H1 (cell line): ENCODE results near the gene SYNE4. TPM values are rescaled to one million over a fixed set of nuclear protein-coding genes. Genes with fewer than 3 reads are reported as not detected.

Source experiments
- CTCF ChIA-PET: fragments of 300-600 bp; sonication (Branson Sonifier 250); formaldehyde crosslinking; loops from one replicate; lab custom pipeline; 2021; ENCODE audit not compliant: partially characterized antibody; lab: Charles Lee
- POLR2A ChIA-PET: fragments of 300-600 bp; sonication (Branson Sonifier 250); formaldehyde crosslinking; loops from one replicate; lab custom pipeline; 2021; ENCODE audit warnings: inconsistent platforms; ENCODE audit not compliant: partially characterized antibody; lab: Charles Lee
- DNase-seq, 2 experiments: peaks; one replicate each; pipeline versions ENCODE4 v3.0.0 to v3.0.0-alpha.2; 2010 to 2022; ENCODE audit warnings: low spot score in 2 of 2, low read depth in 1 of 2, mixed read lengths in 1 of 2
- FAIRE-seq: peaks from 2 replicates; lab custom pipeline; 2011; peaks lifted over from hg19 to GRCh38; lab: Jason Lieb, UNC
- H2AFZ ChIP-seq: 2 replicates; pipeline ENCODE4 v1.8.1; 2012; ENCODE audit warnings: low read length, inconsistent platforms
- H2AK5ac ChIP-seq: 2 replicates; pipeline ENCODE4 v1.6.1; 2013; ENCODE audit warnings: low read depth, low read length
- H2BK120ac ChIP-seq: replicated peaks from 2 replicates; pipeline ENCODE3; 2013; ENCODE audit warnings: low read depth, low read length, inconsistent platforms
- H2BK12ac ChIP-seq: 2 replicates; pipeline ENCODE4 v1.6.1; 2013; ENCODE audit warnings: low read depth, low read length
- H2BK15ac ChIP-seq: 2 replicates; pipeline ENCODE4 v1.6.1; 2013; ENCODE audit warnings: low read length
- H2BK20ac ChIP-seq: 2 replicates; pipeline ENCODE4 v1.6.1; 2013; ENCODE audit warnings: low read length
- H2BK5ac ChIP-seq: 2 replicates; pipeline ENCODE4 v1.6.1; 2013; ENCODE audit warnings: low read depth, low read length
- H3K14ac ChIP-seq: 2 replicates; pipeline ENCODE4 v1.6.1; 2013; ENCODE audit warnings: inconsistent platforms; ENCODE audit not compliant: insufficient read length
- H3K18ac ChIP-seq: 2 replicates; pipeline ENCODE4 v1.6.1; 2013; ENCODE audit warnings: low read length; ENCODE audit errors: extremely low read depth
- H3K23ac ChIP-seq: 2 replicates; pipeline ENCODE4 v1.6.1; 2013; ENCODE audit warnings: inconsistent platforms; ENCODE audit not compliant: insufficient read length
- H3K23me2 ChIP-seq: 2 replicates; pipeline ENCODE4 v1.6.1; 2013; ENCODE audit warnings: low read depth, low read length
- H3K27ac ChIP-seq: 2 replicates; pipeline ENCODE4 v1.6.1; 2011; ENCODE audit warnings: low read depth, low read length, inconsistent platforms
- H3K27me3 ChIP-seq, 4 experiments: replicated peaks in 1 of 4; 1 replicate in 1 of 4; 2 replicates in 3 of 4; pipeline versions ENCODE4 v1.6.1 to v1.8.1; 2011 to 2013; ENCODE audit warnings: low read length in 3 of 4, mild to moderate bottlenecking in 3 of 4, inconsistent platforms in 2 of 4, mixed read lengths in 2 of 4, moderate library complexity in 1 of 4; ENCODE audit not compliant: control insufficient read depth in 3 of 4, insufficient read depth in 3 of 4; ENCODE audit errors: extremely low read depth in 1 of 4
- H3K36me3 ChIP-seq, 4 experiments: 2 replicates each; pipeline versions ENCODE4 v1.6.1 to v1.8.1; 2011 to 2013; ENCODE audit warnings: mild to moderate bottlenecking in 4 of 4, low read length in 3 of 4, moderate library complexity in 2 of 4, control low read depth in 1 of 4, inconsistent platforms in 1 of 4; ENCODE audit not compliant: insufficient read depth in 4 of 4, control insufficient read depth in 2 of 4
- H3K4ac ChIP-seq: replicated peaks from 2 replicates; pipeline ENCODE3; 2013; ENCODE audit warnings: low read length, low read depth, mixed read lengths, inconsistent platforms; ENCODE audit not compliant: insufficient read length
- H3K4me1 ChIP-seq, 4 experiments: replicated peaks in 1 of 4; 1 replicate in 1 of 4; 2 replicates in 3 of 4; pipeline versions ENCODE4 v1.6.1 to v1.8.1; 2011 to 2013; ENCODE audit warnings: low read length in 3 of 4, inconsistent platforms in 2 of 4, mixed read lengths in 1 of 4; ENCODE audit not compliant: insufficient read depth in 4 of 4, control insufficient read depth in 3 of 4
- H3K4me2 ChIP-seq, 2 experiments: 2 replicates each; pipeline versions ENCODE4 v1.6.1 to v1.8.1; 2011 to 2013; ENCODE audit warnings: low read depth in 2 of 2, low read length in 2 of 2, control low read depth in 1 of 2, inconsistent platforms in 1 of 2, mild to moderate bottlenecking in 1 of 2; ENCODE audit not compliant: insufficient read depth in 1 of 2
- H3K4me3 ChIP-seq, 4 experiments: fragments of 200-600, 300-600 bp in 1 of 4; sonication (generic), shearing (Covaris generic), sonication (Bioruptor Twin) in 1 of 4; 2 replicates each; pipeline versions ENCODE4 v1.5.1 to v1.8.1; 2011 to 2016; ENCODE audit warnings: low read length in 4 of 4, low read depth in 3 of 4, control low read depth in 2 of 4, inconsistent platforms in 2 of 4, mild to moderate bottlenecking in 2 of 4, mixed read lengths in 1 of 4, moderate library complexity in 1 of 4; ENCODE audit not compliant: insufficient read depth in 2 of 4; ENCODE audit errors: extremely low read depth in 1 of 4
- H3K56ac ChIP-seq: replicated peaks from 2 replicates; pipeline ENCODE3; 2013; ENCODE audit warnings: low read depth, mild to moderate bottlenecking, mixed read lengths, low read length, inconsistent platforms; ENCODE audit not compliant: insufficient read length
- H3K79me1 ChIP-seq: 2 replicates; pipeline ENCODE4 v1.6.1; 2013; ENCODE audit warnings: low read depth, low read length, control low read depth
- H3K79me2 ChIP-seq, 2 experiments: 2 replicates each; pipeline versions ENCODE4 v1.6.1 to v1.8.1; 2012 to 2013; ENCODE audit warnings: low read length in 2 of 2, mild to moderate bottlenecking in 2 of 2, inconsistent platforms in 1 of 2; ENCODE audit not compliant: insufficient read depth in 2 of 2, control insufficient read depth in 1 of 2
- H3K9ac ChIP-seq, 4 experiments: replicated peaks in 1 of 4; 1 replicate in 1 of 4; 2 replicates in 3 of 4; pipeline versions ENCODE4 v1.6.1 to v1.8.1; 2011 to 2013; ENCODE audit warnings: low read depth in 3 of 4, low read length in 3 of 4, control low read depth in 2 of 4, mild to moderate bottlenecking in 2 of 4, moderate library complexity in 2 of 4, inconsistent platforms in 1 of 4; ENCODE audit errors: extremely low read depth in 1 of 4
- H3K9me3 ChIP-seq, 2 experiments: 2 replicates each; pipeline versions ENCODE4 v1.6.1 to v1.8.1; 2012 to 2013; ENCODE audit warnings: mild to moderate bottlenecking in 2 of 2, moderate library complexity in 2 of 2, control low read depth in 1 of 2, inconsistent platforms in 1 of 2, low read depth in 1 of 2, low read length in 1 of 2, mixed read lengths in 1 of 2; ENCODE audit not compliant: insufficient read depth in 2 of 2
- H4K20me1 ChIP-seq, 2 experiments: replicated peaks in 1 of 2; 2 replicates each; pipeline versions ENCODE3 to v1.8.1; 2011 to 2013; ENCODE audit warnings: inconsistent platforms in 2 of 2, low read length in 2 of 2, mild to moderate bottlenecking in 1 of 2; ENCODE audit not compliant: insufficient read depth in 2 of 2, control insufficient read depth in 1 of 2
- H4K5ac ChIP-seq: 2 replicates; pipeline ENCODE4 v1.6.1; 2013; ENCODE audit warnings: low read length, low read depth, mixed read lengths, inconsistent platforms; ENCODE audit not compliant: insufficient read length
- H4K8ac ChIP-seq: 2 replicates; pipeline ENCODE4 v1.8.0; 2013; ENCODE audit warnings: mild to moderate bottlenecking, moderate library complexity, low read length, inconsistent platforms; ENCODE audit not compliant: insufficient read depth; ENCODE audit errors: extremely low read depth
- H4K91ac ChIP-seq: replicated peaks from 2 replicates; pipeline ENCODE3; 2013; ENCODE audit warnings: low read length, mixed read lengths, inconsistent platforms; ENCODE audit not compliant: insufficient read length
- ASH2L ChIP-seq: fragments of 200-600, 300-600 bp; sonication (generic); IDR thresholded peaks from one replicate; pipeline ENCODE4 v1.7.1; 2017; ENCODE audit warnings: low read length
- ATF3 ChIP-seq: IDR thresholded peaks from 2 replicates; pipeline ENCODE4 v1.6.1; 2011; ENCODE audit warnings: low read depth, mild to moderate bottlenecking, low read length; ENCODE audit not compliant: insufficient read depth
- CHD1 ChIP-seq: IDR thresholded peaks from 2 replicates; pipeline ENCODE4 v1.6.1; 2012; ENCODE audit warnings: low read depth, low read length, improper control_type of control experiment
- CHD2 ChIP-seq: IDR thresholded peaks from 2 replicates; pipeline ENCODE4 v1.6.1; 2012; ENCODE audit warnings: low read length, improper control_type of control experiment
- EGR1 ChIP-seq: IDR thresholded peaks from 2 replicates; pipeline ENCODE4 v1.6.1; 2011; ENCODE audit warnings: low read depth, low read length, borderline replicate concordance
- GTF2F1 ChIP-seq: IDR thresholded peaks from 2 replicates; pipeline ENCODE4 v1.6.1; 2012; ENCODE audit warnings: low read depth, low read length, improper control_type of control experiment, borderline replicate concordance
- HDAC6 ChIP-seq: IDR thresholded peaks from one replicate; pipeline ENCODE4 v1.7.1; 2012; ENCODE audit warnings: low read depth, mild to moderate bottlenecking, inconsistent platforms, low read length, moderate library complexity
- KDM4A ChIP-seq: IDR thresholded peaks from one replicate; pipeline ENCODE4 v1.7.1; 2012; ENCODE audit warnings: low read depth, mild to moderate bottlenecking, moderate library complexity, low read length, inconsistent platforms; ENCODE audit not compliant: severe bottlenecking
- MAFK ChIP-seq: IDR thresholded peaks from 2 replicates; pipeline ENCODE4 v1.6.1; 2012; ENCODE audit warnings: low read depth, mild to moderate bottlenecking, improper control_type of control experiment, low read length
- POLR2AphosphoS5 ChIP-seq: IDR thresholded peaks from 2 replicates; pipeline ENCODE4 v1.6.1; 2011; ENCODE audit warnings: low read depth, low read length
- RXRA ChIP-seq: IDR thresholded peaks from 2 replicates; pipeline ENCODE4 v1.6.1; 2011; ENCODE audit warnings: low read depth, mild to moderate bottlenecking, low read length, moderate library complexity; ENCODE audit not compliant: insufficient read depth
- YY1 ChIP-seq: IDR thresholded peaks from 2 replicates; pipeline ENCODE4 v1.6.1; 2011; ENCODE audit warnings: low read depth, mild to moderate bottlenecking, low read length
- WGBS, 2 experiments: shearing (Covaris generic) in 1 of 2; methylation state at CpG; one replicate each; pipeline versions ENCODE4 v1.1.6 to v1.1.7; 2013 to 2015; ENCODE audit warnings: low lambda C conversion rate in 2 of 2, mixed read lengths in 2 of 2, inconsistent platforms in 1 of 2, low coverage in 1 of 2, missing lambda C conversion rate in 1 of 2; ENCODE audit not compliant: insufficient replicate concordance in 2 of 2, insufficient coverage in 1 of 2, insufficient read length in 1 of 2; ENCODE audit errors: extremely low coverage in 1 of 2, missing lambda C conversion rate in 1 of 2; 5-methylcytosine and 5-hydroxymethylcytosine counted together
- polyA plus RNA-seq, 7 experiments: library from polyadenylated mRNA; depleted of rRNA in 3 of 7; stranded (reverse) in 5 of 7; unstranded in 2 of 7; fragments of >200 nt in 5 of 7; fragments of 200-250 nt in 2 of 7; gene quantifications; 1 replicate in 5 of 7; 2 replicates in 1 of 7; 4 replicates in 1 of 7; pipeline versions ENCODE4 v1.2.1 to v1.2.3, GENCODE V29; 2011 to 2013; ENCODE audit warnings: missing spikeins in 2 of 7, mixed read lengths in 2 of 7
- total RNA-seq: library from RNA; stranded (reverse); fragmentation: NEBNext Ultra II Directional; extraction: Animal tissue kit (Norgen Biotek cat#: 25700); gene quantifications from 2 replicates; pipeline ENCODE4 v1.2.1, GENCODE V29; 2021

Gene SYNE4
- total and polyA plus RNA-seq, 2 of the 8 experiments (the other 6 are each of a cell fraction or from before 2014, with no cell fraction given): 20.8 to 22.6 TPM

- H2AFZ ChIP-seq: no peak overlapping the region
- ChIA-PET CTCF (no interaction called here), POLR2A (no interaction called here)
- no peak overlapping the region for H3K4me2 ChIP-seq
- peaks cover 0 to 2% of the 10 kb centered on the region in 2 experiments for H4K20me1 ChIP-seq
- no peak overlapping the region for H3K23ac ChIP-seq
- H3K56ac ChIP-seq: no peak overlapping the region
- no peak overlapping the region for H3K4me3 ChIP-seq
- no peaks in the 10 kb centered on the region for H3K79me1 ChIP-seq
- H4K5ac ChIP-seq: no peak overlapping the region
- DNase-seq: no peak
- no peak overlapping the region for H2BK12ac ChIP-seq
- H3K79me2 ChIP-seq: peaks cover 0 to 7% of the 10 kb centered on the region in 2 experiments; a peak in 1 of 4 replicates
- no peak overlapping the region for H3K9ac ChIP-seq
- no peak overlapping the region for H2BK120ac ChIP-seq
- peaks cover 0 to 22% (median 2%) of the 10 kb centered on the region in 4 experiments; a peak in 5 of 8 replicates for H3K36me3 ChIP-seq
- no peak overlapping the region for H2BK20ac ChIP-seq
- 88% methylated on average over 22 of the region's 22 CpGs; no CpG with 5 or more reads in 1 of the 2 experiments for WGBS, 2 experiments
- FAIRE-seq: no peak
- H2BK15ac ChIP-seq: no peak overlapping the region
- no peaks in the 10 kb centered on the region for H3K27me3 ChIP-seq
- no peak overlapping the region for H3K27ac ChIP-seq
- peaks cover 3% of the 10 kb centered on the region for H3K23me2 ChIP-seq
- H2BK5ac ChIP-seq: no peak overlapping the region
- H4K8ac ChIP-seq: no peak overlapping the region
- H3K4me1 ChIP-seq: no peaks in the 10 kb centered on the region; a peak in 1 of 7 replicates
- H4K91ac ChIP-seq: no peak overlapping the region
- no peaks in the 10 kb centered on the region for H3K9me3 ChIP-seq
- H3K14ac ChIP-seq: no peak overlapping the region
- H3K4ac ChIP-seq: no peak overlapping the region
- H3K18ac ChIP-seq: no peak overlapping the region
- H2AK5ac ChIP-seq: no peak overlapping the region
- TF ChIP-seq MAFK (no peak), HDAC6 (no peak), EGR1 (no peak), ATF3 (no peak), CHD1 (no peak), RXRA (no peak), KDM4A (no peak), ASH2L (no peak), CHD2 (no peak), POLR2AphosphoS5 (no peak), GTF2F1 (no peak), YY1 (no peak)
Observed at GRCh38 chr19:36019061-36019670, 10.6 kb upstream of the SYNE4 start.
